Erythroblast (primary cell): Measurements from ENCODE around the gene TSC22D2.

Source experiments
- GATA1 ChIP-seq: IDR thresholded peaks from 2 replicates; pipeline ENCODE4 v1.6.1; 2011; ENCODE audit warnings: low read depth, mild to moderate bottlenecking, control low read depth, low read length, moderate library complexity
- POLR2A ChIP-seq: IDR thresholded peaks from 2 replicates; pipeline ENCODE4 v1.6.1; 2011; ENCODE audit warnings: mild to moderate bottlenecking, low read length

DNA sequence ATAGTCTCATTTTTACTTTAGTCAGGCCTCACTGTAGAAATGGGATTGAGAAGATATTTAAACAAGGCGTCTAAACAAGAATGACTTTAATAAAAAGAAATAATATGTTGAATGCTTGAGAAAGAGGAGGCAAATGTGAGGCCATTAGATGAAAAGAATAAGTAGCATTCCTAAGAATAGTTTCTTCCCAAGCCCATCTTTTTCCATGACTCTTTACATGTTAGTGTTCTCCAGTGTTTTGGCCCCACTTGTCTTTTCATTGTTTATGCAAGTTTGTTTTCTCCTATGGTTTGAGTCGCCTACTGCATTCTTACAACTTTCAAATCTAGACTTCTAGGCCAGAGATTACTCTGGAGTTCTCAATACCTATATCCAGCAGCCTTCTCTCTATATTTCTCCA, 39.0 kb downstream of the TSC22D2 start:
- TF ChIP-seq POLR2A (no peak), GATA1 (no peak)
